ENCODE measurements around the gene ARHGEF7. TPM values are rescaled to one million over a fixed set of nuclear protein-coding genes. Genes with fewer than 3 reads are reported as not detected.

The ARHGEF7 gene
- polyA plus RNA-seq, 12 donors: 53.2 to 109 (median 72.8) TPM; not detected in 1

- no peak for DNase-seq
Measured at GRCh38 chr13:111343186-111343805, 228.2 kb downstream of the ARHGEF7 start.

GRCh38 chr13:111344471-111345191 is 229.5 kb downstream of the ARHGEF7 start:
- DNase-seq: peak; percentile 31

- no peak for DNase-seq
Measured at GRCh38 chr13:111345682-111346081, 230.6 kb downstream of the ARHGEF7 start.

- no peak for DNase-seq
Measured at GRCh38 chr13:111346101-111346680, 231.1 kb downstream of the ARHGEF7 start.

GRCh38 chr13:111347438-111347837 is 232.3 kb downstream of the ARHGEF7 start:
- DNase-seq: no peak

GRCh38 chr13:111353508-111353907 is 238.4 kb downstream of the ARHGEF7 start:
- no peak for DNase-seq

- no peak for DNase-seq
Measured at GRCh38 chr13:111354789-111355188, 239.7 kb downstream of the ARHGEF7 start.

Other genes with a start within 250 kb of the ARHGEF7 start
- gene ANKRD10, start 200.2 kb upstream of the ARHGEF7 start, polyA plus RNA-seq (ENCODE audit: insufficient read length in 12 of 12): 100 to 1,000 TPM in 11 of 12 donors, not detected in 1; 133 to 392 (median 236) TPM
- under 1 TPM in 6 of 12 donors, not detected in 6; 0.24 to 0.86 (median 0.57) TPM for gene TEX29, start 205.3 kb downstream of the ARHGEF7 start, polyA plus RNA-seq (ENCODE audit: insufficient read length in 12 of 12)